Hematopoietic multipotent progenitor cell treated with erythropoietin and hydrocortisone succinate and interleukin-3 and kit ligand, for 8 days (in vitro differentiated cells): ENCODE results near the gene TM9SF4.
"Not testable (repeated sequence)": the region's sequence is repeated elsewhere in the genome, so short reads cannot be mapped to it uniquely, and the experiment has no call there.

Experiments
- DNase-seq: peaks from one replicate; pipeline ENCODE4 v3.0.0-alpha.2; 2015

The TM9SF4 gene

DNA sequence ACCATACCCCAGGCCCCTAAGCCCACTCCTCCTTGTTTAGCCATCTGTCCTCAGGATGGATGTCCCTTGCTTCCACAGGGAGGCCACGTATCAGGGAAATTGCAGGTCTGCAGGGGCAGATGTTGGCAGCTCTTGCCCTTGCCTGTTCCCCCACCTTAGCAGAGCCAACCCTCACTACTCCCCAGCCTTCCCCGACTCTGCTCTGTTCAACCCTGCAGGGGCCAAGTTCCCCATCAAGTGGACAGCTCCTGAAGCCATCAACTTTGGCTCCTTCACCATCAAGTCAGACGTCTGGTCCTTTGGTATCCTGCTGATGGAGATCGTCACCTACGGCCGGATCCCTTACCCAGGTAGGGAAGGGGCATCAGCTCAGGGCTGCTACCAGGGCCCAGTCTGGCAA lies 10.7 kb upstream of the TM9SF4 start:
- DNase-seq: no peak

DNA sequence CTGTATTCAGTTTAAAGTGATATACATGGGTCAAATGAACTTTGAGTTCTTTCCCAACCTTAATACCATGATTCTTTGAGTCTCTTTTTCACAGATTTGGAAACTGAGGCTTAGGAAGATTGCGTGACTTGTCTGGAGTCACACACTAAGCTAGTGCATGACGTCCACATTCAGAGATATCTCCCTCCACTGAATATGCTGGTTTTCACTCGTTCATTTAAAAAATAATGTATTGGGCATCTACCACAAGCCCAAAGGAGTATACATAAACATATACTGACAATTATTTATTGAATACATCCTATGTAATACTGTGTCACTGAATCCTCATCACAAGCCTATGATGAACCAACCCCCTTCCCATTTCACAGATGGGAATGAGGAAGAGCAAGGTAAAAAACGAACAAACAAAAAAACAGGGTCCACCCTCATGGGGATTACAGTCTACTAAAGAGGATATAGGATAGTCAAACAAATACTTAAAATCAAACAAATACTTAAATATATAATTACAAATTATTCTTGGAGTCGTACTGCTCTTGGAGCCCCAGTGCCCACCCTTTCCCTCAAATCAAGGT lies 611 bp upstream of the TM9SF4 start:
- no peak for DNase-seq

DNA sequence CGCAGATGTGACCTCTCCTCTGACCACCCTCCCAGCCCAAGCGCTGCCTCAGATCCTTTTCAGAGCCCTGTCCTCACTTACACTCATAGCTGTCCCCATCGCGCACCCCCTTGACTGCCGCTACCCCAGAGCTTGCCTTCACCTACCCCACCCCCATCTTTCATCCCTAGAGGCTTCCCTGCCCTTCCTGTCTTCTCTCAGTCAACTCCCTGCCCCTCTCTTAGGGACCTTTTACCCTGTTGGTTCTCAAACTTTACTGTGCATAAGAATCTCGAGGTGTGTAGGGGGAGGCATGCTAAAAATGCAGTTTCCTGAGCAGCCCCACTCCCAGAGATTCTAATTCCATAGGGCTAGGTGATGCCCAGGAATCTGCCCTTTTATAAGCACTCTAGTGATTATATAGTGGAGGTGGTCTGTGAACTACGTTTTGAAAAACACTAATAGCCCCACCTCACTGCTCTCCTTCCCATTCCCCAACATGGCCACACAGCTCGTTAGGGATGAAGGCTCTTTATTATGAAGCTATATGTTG lies 725 bp downstream of the TM9SF4 start:
- DNase-seq: no peak

DNA sequence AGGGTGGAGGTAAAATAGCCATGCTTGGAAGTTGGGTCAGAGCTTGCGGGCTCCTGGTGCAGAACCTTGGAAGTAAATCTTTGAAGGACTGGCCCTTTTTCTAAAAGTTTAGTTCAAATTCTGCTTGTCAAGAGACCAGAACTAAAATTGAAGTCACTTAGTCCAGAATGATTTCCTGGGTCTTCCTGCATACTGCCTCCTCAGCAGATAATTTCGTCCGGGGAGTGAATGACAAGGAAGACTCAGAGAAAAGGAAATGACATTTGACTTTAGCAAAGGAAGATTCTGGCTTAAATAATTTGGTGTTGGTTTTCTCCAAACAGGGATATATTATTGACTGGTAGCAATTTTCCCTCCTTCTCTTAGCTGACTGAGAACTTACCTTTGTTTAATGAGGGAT lies 1.2 kb downstream of the TM9SF4 start:
- DNase-seq: no peak

DNA sequence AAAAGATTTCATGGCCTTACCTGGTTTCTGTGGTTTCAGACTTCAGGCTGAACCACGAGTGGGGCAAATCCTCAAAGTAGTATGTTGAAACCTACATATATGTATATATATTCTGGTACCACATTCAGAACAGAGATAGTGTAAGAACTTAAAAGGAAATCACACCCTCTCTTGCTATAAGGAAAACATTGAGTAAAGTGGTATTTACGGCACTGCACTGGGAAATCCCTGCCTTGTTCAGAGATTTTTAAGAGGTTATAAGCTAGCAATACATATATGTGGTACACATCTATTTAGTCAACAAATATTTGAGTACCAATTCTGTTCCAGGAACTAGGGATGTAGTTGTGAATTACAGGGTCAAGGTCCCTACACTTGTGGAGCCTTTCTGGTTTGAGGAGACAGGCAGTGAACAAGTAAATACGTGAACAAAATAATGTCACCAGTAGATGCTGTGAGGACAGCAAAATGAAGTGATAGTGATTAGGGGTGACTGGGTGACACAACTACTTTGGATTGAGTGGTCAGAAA lies 1.7 kb downstream of the TM9SF4 start:
- no peak for DNase-seq

DNA sequence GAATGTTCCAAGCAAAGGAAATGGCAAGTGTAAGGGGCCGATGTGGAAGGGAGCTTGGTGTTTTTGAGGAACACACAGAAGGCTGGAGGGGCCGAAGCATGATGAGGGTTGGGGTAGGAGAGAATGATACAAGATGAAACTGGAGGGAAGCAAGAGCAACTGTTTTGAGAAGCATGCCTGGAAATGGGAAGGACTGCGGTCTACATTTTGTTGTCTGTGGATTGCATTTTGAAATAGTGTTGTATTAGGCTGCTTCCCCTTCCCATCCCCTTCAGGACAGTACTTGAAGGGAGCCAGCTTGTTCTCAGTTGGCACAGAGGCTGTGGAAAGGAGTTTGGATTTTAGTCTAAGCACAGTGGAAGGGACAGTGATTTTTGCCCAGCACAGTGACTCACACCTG lies 2.2 kb downstream of the TM9SF4 start:
- no peak for DNase-seq

DNA sequence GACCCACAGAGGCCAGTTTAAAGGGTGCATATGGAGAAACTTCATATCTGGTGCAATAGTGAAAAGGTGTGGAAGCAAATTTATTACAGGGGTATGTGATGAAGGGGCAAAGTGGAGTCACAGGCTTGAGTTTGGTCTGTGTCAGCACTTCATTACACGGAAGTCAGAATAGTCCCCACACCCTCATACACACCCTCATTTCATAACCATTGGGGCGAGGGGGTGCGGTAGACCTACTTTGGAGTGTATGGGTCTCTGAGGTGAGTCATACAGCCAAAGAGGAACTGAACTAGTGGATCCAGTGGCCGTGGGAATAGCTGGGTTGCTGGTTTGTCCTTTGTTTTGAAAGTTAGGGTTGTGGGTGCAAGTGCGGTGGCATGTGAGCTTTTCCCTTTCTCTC lies 3.3 kb downstream of the TM9SF4 start:
- peak; percentile 25 for DNase-seq

DNA sequence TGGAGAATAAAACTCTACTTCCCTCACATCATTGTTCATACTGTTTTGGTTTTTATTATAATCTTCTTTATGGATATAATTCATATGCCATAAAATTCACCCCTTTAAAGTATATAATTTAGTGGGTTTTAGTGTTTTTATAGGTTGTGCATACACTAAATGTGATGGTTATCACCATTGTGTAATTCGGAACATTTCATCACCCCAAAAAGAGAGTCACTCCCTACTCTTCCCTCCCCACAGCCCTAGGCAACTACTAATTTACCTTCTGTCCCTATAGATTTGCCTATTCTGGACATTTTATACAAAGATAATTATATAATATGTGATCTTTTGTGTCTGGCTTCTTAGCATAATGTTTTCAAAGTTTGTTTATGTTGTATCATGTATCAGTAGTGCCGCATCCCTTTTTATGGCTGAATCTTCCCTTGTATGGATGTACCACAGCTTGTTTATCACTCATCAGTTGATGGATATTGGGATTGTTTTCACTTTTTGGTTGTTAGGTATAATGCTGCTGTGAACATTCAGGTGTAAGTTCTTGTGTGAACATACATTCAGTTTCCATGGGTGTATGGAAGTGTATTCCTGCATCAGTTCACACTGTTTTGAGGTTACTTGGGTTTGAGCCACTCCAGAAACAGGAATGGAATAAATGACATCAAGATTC lies 4.2 kb downstream of the TM9SF4 start:
- DNase-seq: no peak

DNA sequence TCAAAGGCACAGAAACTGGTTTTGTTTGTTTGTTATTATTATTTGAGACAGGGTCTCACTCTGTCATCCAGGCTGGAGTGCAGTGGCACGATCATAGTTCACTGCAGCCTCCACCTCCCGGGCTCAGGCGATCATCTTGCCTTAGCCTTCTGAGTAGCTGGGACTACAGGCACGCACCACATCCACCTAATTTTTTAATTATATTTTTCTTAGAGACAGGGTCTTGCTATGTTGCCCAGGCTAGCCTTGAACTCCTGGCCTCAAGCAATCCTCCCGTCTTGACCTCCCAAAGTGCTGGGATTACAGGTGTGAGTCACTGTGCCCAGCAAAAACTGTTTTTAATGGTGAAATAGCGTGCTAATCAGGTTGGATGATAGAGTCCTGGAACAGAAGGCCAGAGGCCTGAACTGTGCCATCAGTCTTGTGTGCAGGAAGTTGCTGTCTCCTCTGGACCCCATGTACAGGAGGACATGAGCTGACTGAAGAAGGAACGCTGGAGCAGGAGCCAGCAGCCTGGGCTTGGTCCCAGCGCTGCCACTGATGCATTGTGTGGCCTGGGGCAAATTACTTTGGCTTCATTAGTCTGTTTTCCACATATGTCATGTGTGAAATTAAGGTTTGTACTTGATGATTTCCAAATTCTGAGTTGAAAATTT lies 4.9 kb downstream of the TM9SF4 start:
- no peak for DNase-seq

DNA sequence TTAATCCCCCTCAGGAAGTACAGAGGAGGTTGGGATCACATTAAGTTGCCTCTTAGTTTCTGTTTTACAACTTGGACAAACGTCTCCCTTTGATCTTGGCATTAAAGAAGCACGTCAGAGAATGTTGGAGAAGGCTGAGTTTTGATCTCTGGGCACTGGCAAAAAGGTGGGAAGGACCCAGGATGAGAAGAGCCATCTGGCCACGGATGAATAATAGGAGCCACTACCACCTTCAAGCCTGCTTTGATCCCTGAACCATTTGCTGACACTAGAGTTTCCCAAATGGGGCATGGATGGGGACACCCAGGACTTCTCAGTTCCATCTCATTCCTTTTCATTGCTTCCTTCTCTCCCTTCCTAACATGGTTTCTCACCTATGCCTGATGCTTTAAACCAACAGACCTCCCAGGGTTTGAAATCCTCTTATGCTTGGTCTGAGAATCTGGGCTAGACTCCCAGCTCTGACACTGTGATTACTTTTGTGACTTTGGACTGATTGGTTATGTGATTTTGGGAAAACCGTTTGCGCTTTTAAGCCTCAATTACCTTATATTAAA lies 5.8 kb downstream of the TM9SF4 start:
- DNase-seq: no peak

DNA sequence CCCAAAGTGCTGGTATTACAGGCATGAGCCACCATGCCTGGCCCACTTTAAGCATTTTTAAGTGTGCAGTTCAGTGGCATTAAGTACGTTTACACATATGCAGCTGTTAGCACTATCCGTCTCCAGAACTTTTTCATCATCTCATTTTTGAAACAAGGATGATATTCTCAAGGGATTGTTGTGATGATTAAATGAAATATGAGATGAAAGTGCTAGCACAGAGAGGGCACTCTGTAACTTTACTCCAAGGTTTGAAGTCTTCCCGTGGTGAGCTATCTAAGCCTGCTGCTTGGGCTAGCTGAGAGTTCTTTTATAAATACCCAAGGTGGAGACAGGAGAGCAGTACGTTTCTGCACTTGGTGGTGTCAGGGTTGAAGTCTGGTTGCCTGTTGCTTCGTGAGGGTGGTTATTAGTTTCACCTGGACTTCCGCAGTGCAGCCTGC lies 6.6 kb downstream of the TM9SF4 start:
- DNase-seq: no peak

DNA sequence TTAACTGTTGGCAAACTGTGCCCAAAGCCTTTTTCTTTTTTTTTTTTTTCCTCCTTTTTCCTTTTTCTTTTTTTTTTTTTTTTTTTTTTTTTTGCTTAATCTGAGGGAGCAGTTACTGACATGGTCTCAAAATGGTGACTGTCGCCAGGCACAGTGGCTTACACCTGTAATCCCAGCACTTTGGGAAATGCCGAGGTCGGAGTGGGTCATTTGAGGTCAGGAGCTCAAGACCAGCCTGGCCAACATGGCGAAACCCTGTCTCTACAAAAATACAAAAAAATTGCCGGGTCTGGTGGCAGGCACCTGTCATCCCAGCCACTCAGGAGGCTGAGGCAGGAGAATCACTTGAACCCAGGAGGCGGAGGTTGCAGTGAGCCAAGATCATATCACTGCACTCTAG lies 7.3 kb downstream of the TM9SF4 start:
- DNase-seq: not testable (repeated sequence)

DNA sequence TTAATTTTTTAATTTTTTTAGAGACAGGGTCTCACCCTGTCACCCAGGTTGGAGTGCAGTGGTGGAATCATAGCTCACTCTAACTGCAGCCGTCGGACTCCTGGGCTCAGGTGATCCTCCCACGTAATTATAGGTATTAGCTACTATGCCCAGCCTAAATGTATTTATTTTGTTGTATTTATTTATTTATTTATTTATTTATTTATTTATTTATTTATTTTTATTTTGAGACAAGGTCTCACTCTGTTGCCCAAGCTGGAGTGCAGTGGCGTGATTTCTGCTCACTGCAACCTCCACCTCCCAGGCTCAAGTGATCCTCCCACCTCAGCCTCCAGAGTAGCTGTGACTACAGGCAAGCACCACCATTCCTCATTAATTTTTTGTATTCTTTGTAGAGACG lies 8.9 kb downstream of the TM9SF4 start:
- DNase-seq: not testable (repeated sequence)

DNA sequence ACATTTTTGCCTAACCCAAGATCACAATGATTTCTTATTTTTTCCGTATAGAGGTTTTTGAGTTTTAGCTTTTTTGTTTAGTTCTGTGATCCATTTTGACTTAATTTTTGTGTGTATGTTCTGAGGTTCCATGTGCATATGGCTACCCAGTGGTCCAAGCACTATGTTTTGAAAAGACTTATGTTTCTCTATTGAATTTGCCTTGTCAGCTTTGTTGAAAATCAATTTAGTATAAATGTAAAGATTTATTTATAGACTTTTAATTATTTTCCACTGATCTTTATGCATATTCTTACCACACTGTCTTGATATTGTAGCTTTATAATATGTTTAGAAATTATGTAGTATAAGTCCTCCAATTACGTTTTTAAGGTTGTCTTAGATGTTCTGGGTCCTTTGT lies 10.2 kb downstream of the TM9SF4 start:
- DNase-seq: no peak

DNA sequence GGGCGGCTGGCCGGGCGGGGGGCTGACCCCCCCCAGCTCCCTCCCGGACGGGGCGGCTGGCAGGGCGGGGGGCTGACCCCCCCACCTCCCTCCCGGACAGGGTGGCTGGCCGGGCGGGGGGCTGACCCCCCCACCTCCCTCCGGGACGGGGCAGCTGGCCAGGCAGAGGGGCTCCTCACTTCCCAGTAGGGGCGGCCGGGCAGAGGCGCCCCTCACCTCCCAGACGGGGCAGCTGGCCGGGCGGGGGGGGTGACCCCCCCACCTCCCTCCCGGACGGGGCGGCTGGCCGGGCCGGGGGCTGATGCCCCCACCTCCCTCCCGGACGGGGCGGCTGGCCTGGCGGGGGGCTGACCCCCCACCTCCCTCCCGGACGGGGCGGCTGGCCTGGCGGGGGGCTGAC lies 12.4 kb downstream of the TM9SF4 start:
- DNase-seq: not testable (repeated sequence)

DNA sequence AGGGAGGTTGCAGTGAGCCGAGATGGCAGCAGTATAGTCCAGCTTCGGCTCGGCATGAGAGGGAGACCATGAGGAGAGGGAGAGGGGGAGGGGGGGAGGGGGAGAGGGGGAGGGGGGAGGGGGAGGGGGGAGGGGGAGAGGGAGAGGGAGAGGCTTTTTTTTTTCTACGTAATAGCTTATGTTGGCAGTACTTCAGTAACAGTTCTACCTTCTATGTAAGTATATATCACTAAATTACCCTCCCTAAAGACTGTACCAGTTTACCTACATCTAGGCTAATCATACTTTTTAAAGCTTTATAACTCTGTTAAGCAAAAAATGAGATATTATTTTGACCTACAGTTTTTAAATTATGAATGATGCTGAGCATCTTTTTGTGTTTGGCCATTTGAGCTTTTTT lies 13.6 kb downstream of the TM9SF4 start:
- no peak for DNase-seq

DNA sequence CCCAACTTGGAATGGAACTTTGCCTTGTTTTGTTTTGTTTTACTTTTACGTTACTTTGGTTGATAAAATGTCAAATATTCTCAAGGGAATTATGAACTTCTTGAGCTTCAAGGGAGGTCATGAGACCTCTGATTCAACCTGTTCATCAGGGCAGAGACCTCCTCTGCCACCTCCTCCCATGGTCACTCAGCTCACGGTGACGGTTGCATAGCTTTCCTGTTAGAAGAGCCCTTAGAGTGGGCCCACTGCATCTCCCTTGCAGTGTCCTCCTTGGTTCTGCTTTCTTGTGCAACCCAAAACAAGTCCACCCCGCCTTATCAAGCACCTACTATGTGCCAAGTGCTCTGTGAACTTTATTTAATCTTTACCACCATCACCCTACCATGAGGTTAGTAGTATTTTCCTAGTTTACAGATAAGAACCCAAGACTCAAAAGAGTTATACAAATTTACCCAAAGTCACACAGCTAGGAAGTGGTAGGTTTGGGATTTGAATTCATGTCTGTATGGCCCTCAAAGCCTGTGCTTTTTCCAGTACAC lies 15.5 kb downstream of the TM9SF4 start:
- no peak for DNase-seq

DNA sequence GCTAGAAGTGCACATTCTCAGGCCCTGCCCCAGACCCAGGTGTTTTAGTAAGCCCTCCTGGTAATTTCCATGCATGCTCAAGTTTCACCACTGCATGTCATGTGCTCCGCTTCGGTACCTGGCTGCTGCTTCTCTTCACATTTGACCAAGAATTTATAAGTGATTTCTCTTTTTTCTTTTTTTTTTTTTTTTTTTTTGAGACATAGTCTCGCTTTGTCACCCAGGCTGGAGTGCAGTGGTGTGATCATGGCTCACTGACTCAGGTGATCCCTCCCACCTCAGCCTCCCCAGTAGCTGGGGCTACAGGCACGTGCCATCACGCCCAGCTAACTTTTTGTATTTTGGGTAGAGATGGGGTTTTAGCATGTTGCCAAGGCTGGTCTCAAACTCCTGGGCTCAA lies 16.0 kb downstream of the TM9SF4 start:
- no peak for DNase-seq

DNA sequence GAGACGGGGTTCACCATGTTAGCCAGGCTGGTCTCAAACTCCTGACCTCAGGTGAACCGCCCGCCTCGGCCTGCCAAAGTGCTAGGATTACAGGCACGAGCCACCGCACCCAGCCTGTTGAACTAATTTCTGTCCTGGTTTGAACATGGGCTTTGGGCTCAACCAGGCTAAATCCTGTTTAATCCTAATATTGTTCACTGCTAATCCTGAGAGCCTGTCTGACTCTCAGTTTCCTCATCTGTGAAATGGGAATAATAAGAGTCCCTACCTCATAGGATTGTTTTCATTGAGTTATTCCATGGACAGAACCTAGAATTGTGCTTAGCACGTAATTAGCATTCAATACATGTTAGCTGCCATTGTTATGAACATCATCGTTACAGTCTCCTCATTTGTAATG lies 17.4 kb downstream of the TM9SF4 start:
- no peak for DNase-seq

DNA sequence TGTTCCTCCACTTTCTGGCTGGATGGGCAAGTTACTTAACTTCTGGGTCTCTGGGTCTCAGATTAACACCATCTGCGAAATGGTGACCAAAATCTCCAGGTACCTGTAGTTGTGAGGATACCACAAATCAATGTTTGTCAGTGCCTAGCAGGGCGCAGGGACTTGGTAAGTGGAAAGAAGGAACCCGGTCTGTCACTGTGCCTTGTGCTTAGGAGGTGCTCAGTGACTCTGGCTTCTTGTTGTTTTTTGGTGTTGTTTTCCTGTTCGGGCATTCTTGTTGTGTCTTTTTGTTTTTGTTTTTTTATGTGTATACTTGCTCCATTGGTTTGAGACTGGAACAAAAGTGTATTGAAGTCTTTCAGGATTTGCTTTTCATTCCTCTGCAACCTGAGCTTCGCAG lies 17.8 kb downstream of the TM9SF4 start:
- no peak for DNase-seq

DNA sequence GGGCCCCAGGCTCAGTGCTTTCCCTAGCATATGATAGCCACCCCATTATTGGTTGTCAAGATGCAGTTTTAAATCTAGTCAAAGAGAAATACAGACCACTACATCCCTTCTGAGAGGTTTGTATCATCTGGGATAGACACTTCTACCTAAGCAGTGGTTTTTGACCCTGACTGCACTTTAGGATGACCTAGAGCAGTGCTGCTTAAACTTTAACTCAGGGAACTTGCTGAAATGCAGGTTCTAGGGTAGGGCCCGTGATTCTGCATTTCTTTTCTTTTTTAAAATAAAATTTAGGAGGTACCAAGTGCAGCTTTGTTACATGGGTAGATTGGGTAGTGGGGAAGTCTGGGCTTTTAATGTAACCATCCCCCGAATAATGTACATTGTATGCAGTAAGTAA lies 18.7 kb downstream of the TM9SF4 start:
- no peak for DNase-seq

DNA sequence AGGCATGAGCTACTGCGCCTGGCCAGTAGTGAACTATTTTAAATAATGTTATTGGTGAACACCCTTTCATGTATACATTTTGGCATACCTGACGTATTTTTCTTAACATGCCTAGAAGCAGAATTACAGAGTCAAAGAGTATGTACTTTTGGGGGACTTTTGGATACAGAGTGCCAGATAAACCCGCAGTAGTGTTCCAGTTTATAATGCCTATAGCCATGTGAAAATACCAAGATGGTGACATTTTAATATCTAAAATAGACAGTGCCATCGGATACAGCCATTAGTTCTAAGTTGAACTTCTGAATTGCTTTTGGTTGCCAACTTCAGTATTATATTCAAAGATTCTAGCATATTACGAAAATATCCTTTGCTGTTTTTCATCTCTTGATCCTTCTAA lies 20.3 kb downstream of the TM9SF4 start:
- no peak for DNase-seq

DNA sequence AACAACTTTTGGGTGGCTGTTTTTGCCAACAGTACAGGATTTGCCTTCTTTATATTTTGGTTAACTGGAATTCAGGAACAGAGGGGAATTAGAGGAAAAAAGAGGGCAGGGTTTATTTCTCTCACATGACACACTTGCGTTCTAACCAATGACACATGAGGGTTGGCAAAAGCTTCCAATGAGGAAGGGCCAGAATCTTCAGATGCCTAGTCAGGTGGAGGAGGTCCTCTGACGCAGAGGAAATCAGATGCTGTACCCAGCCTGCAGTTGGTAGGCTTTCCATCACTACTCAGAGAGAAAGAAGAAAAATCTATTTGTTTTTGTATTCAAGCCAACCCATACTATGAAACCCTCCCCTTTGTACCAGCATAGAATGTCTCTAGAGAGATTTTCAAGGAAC lies 20.8 kb downstream of the TM9SF4 start:
- no peak for DNase-seq

DNA sequence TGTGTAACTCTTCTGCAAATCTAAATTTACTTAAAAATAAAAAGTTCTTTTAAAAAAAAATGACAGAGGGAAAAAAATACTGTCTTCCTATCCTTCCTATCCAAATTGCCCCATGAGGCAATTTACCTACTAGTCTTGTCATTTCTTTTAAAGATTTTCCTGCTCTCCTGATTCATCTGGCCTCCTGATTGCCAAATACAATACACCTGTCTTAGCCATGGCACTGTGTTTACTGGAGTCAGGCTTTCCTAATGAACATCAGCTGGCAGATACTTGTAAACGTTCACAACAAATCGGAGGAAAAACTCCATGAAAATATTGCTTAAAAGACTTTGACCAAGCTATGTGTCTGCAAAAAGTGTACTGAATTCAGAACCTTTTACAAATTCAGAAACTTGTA lies 21.5 kb downstream of the TM9SF4 start:
- no peak for DNase-seq
